H1 (cell line): ENCODE measurements around the gene MOCS1. TPM values are rescaled to one million over a fixed set of nuclear protein-coding genes. Genes with fewer than 3 reads are reported as not detected.

Experiments used
- CTCF ChIA-PET: fragments of 300-600 bp; sonication (Branson Sonifier 250); formaldehyde crosslinking; loops from one replicate; lab custom pipeline; 2021; ENCODE audit not compliant: partially characterized antibody; lab: Charles Lee
- POLR2A ChIA-PET: fragments of 300-600 bp; sonication (Branson Sonifier 250); formaldehyde crosslinking; loops from one replicate; lab custom pipeline; 2021; ENCODE audit warnings: inconsistent platforms; ENCODE audit not compliant: partially characterized antibody; lab: Charles Lee
- DNase-seq, 2 experiments: peaks; one replicate each; pipeline versions ENCODE4 v3.0.0 to v3.0.0-alpha.2; 2010 to 2022; ENCODE audit warnings: low spot score in 2 of 2, low read depth in 1 of 2, mixed read lengths in 1 of 2
- FAIRE-seq: peaks from 2 replicates; lab custom pipeline; 2011; peaks lifted over from hg19 to GRCh38; lab: Jason Lieb, UNC
- H2AFZ ChIP-seq: 2 replicates; pipeline ENCODE4 v1.8.1; 2012; ENCODE audit warnings: low read length, inconsistent platforms
- H2AK5ac ChIP-seq: 2 replicates; pipeline ENCODE4 v1.6.1; 2013; ENCODE audit warnings: low read depth, low read length
- H2BK120ac ChIP-seq: replicated peaks from 2 replicates; pipeline ENCODE3; 2013; ENCODE audit warnings: low read depth, low read length, inconsistent platforms
- H2BK12ac ChIP-seq: 2 replicates; pipeline ENCODE4 v1.6.1; 2013; ENCODE audit warnings: low read depth, low read length
- H2BK15ac ChIP-seq: 2 replicates; pipeline ENCODE4 v1.6.1; 2013; ENCODE audit warnings: low read length
- H2BK20ac ChIP-seq: 2 replicates; pipeline ENCODE4 v1.6.1; 2013; ENCODE audit warnings: low read length
- H2BK5ac ChIP-seq: 2 replicates; pipeline ENCODE4 v1.6.1; 2013; ENCODE audit warnings: low read depth, low read length
- H3K14ac ChIP-seq: 2 replicates; pipeline ENCODE4 v1.6.1; 2013; ENCODE audit warnings: inconsistent platforms; ENCODE audit not compliant: insufficient read length
- H3K18ac ChIP-seq: 2 replicates; pipeline ENCODE4 v1.6.1; 2013; ENCODE audit warnings: low read length; ENCODE audit errors: extremely low read depth
- H3K23ac ChIP-seq: 2 replicates; pipeline ENCODE4 v1.6.1; 2013; ENCODE audit warnings: inconsistent platforms; ENCODE audit not compliant: insufficient read length
- H3K23me2 ChIP-seq: 2 replicates; pipeline ENCODE4 v1.6.1; 2013; ENCODE audit warnings: low read depth, low read length
- H3K27ac ChIP-seq: 2 replicates; pipeline ENCODE4 v1.6.1; 2011; ENCODE audit warnings: low read depth, low read length, inconsistent platforms
- H3K27me3 ChIP-seq, 4 experiments: replicated peaks in 1 of 4; 1 replicate in 1 of 4; 2 replicates in 3 of 4; pipeline versions ENCODE4 v1.6.1 to v1.8.1; 2011 to 2013; ENCODE audit warnings: low read length in 3 of 4, mild to moderate bottlenecking in 3 of 4, inconsistent platforms in 2 of 4, mixed read lengths in 2 of 4, moderate library complexity in 1 of 4; ENCODE audit not compliant: control insufficient read depth in 3 of 4, insufficient read depth in 3 of 4; ENCODE audit errors: extremely low read depth in 1 of 4
- H3K36me3 ChIP-seq, 4 experiments: 2 replicates each; pipeline versions ENCODE4 v1.6.1 to v1.8.1; 2011 to 2013; ENCODE audit warnings: mild to moderate bottlenecking in 4 of 4, low read length in 3 of 4, moderate library complexity in 2 of 4, control low read depth in 1 of 4, inconsistent platforms in 1 of 4; ENCODE audit not compliant: insufficient read depth in 4 of 4, control insufficient read depth in 2 of 4
- H3K4ac ChIP-seq: replicated peaks from 2 replicates; pipeline ENCODE3; 2013; ENCODE audit warnings: low read length, low read depth, mixed read lengths, inconsistent platforms; ENCODE audit not compliant: insufficient read length
- H3K4me1 ChIP-seq, 4 experiments: replicated peaks in 1 of 4; 1 replicate in 1 of 4; 2 replicates in 3 of 4; pipeline versions ENCODE4 v1.6.1 to v1.8.1; 2011 to 2013; ENCODE audit warnings: low read length in 3 of 4, inconsistent platforms in 2 of 4, mixed read lengths in 1 of 4; ENCODE audit not compliant: insufficient read depth in 4 of 4, control insufficient read depth in 3 of 4
- H3K4me2 ChIP-seq, 2 experiments: 2 replicates each; pipeline versions ENCODE4 v1.6.1 to v1.8.1; 2011 to 2013; ENCODE audit warnings: low read depth in 2 of 2, low read length in 2 of 2, control low read depth in 1 of 2, inconsistent platforms in 1 of 2, mild to moderate bottlenecking in 1 of 2; ENCODE audit not compliant: insufficient read depth in 1 of 2
- H3K4me3 ChIP-seq, 4 experiments: fragments of 200-600, 300-600 bp in 1 of 4; sonication (generic), shearing (Covaris generic), sonication (Bioruptor Twin) in 1 of 4; 2 replicates each; pipeline versions ENCODE4 v1.5.1 to v1.8.1; 2011 to 2016; ENCODE audit warnings: low read length in 4 of 4, low read depth in 3 of 4, control low read depth in 2 of 4, inconsistent platforms in 2 of 4, mild to moderate bottlenecking in 2 of 4, mixed read lengths in 1 of 4, moderate library complexity in 1 of 4; ENCODE audit not compliant: insufficient read depth in 2 of 4; ENCODE audit errors: extremely low read depth in 1 of 4
- H3K56ac ChIP-seq: replicated peaks from 2 replicates; pipeline ENCODE3; 2013; ENCODE audit warnings: low read depth, mild to moderate bottlenecking, mixed read lengths, low read length, inconsistent platforms; ENCODE audit not compliant: insufficient read length
- H3K79me1 ChIP-seq: 2 replicates; pipeline ENCODE4 v1.6.1; 2013; ENCODE audit warnings: low read depth, low read length, control low read depth
- H3K79me2 ChIP-seq, 2 experiments: 2 replicates each; pipeline versions ENCODE4 v1.6.1 to v1.8.1; 2012 to 2013; ENCODE audit warnings: low read length in 2 of 2, mild to moderate bottlenecking in 2 of 2, inconsistent platforms in 1 of 2; ENCODE audit not compliant: insufficient read depth in 2 of 2, control insufficient read depth in 1 of 2
- H3K9ac ChIP-seq, 4 experiments: replicated peaks in 1 of 4; 1 replicate in 1 of 4; 2 replicates in 3 of 4; pipeline versions ENCODE4 v1.6.1 to v1.8.1; 2011 to 2013; ENCODE audit warnings: low read depth in 3 of 4, low read length in 3 of 4, control low read depth in 2 of 4, mild to moderate bottlenecking in 2 of 4, moderate library complexity in 2 of 4, inconsistent platforms in 1 of 4; ENCODE audit errors: extremely low read depth in 1 of 4
- H3K9me3 ChIP-seq, 2 experiments: 2 replicates each; pipeline versions ENCODE4 v1.6.1 to v1.8.1; 2012 to 2013; ENCODE audit warnings: mild to moderate bottlenecking in 2 of 2, moderate library complexity in 2 of 2, control low read depth in 1 of 2, inconsistent platforms in 1 of 2, low read depth in 1 of 2, low read length in 1 of 2, mixed read lengths in 1 of 2; ENCODE audit not compliant: insufficient read depth in 2 of 2
- H4K20me1 ChIP-seq, 2 experiments: replicated peaks in 1 of 2; 2 replicates each; pipeline versions ENCODE3 to v1.8.1; 2011 to 2013; ENCODE audit warnings: inconsistent platforms in 2 of 2, low read length in 2 of 2, mild to moderate bottlenecking in 1 of 2; ENCODE audit not compliant: insufficient read depth in 2 of 2, control insufficient read depth in 1 of 2
- H4K5ac ChIP-seq: 2 replicates; pipeline ENCODE4 v1.6.1; 2013; ENCODE audit warnings: low read length, low read depth, mixed read lengths, inconsistent platforms; ENCODE audit not compliant: insufficient read length
- H4K8ac ChIP-seq: 2 replicates; pipeline ENCODE4 v1.8.0; 2013; ENCODE audit warnings: mild to moderate bottlenecking, moderate library complexity, low read length, inconsistent platforms; ENCODE audit not compliant: insufficient read depth; ENCODE audit errors: extremely low read depth
- H4K91ac ChIP-seq: replicated peaks from 2 replicates; pipeline ENCODE3; 2013; ENCODE audit warnings: low read length, mixed read lengths, inconsistent platforms; ENCODE audit not compliant: insufficient read length
- BRCA1 ChIP-seq: IDR thresholded peaks from 2 replicates; pipeline ENCODE4 v1.6.1; 2012; ENCODE audit warnings: low read depth, low read length, improper control_type of control experiment
- EZH2 ChIP-seq: fragments of 200-600 bp; sonication (generic); IDR thresholded peaks from 2 replicates; pipeline ENCODE4 v1.7.1; 2012; ENCODE audit warnings: low read depth, mild to moderate bottlenecking, moderate library complexity, low read length, inconsistent platforms; ENCODE audit not compliant: severe bottlenecking
- HDAC2 ChIP-seq, 2 experiments: fragments of 300-600 bp in 1 of 2; sonication (generic) in 1 of 2; IDR thresholded peaks; 2 replicates each; pipeline ENCODE4 v1.6.1; 2011 to 2012; ENCODE audit warnings: low read depth in 2 of 2, low read length in 2 of 2, mild to moderate bottlenecking in 2 of 2, moderate library complexity in 2 of 2, borderline replicate concordance in 1 of 2, inconsistent platforms in 1 of 2
- JUN ChIP-seq: IDR thresholded peaks from 2 replicates; pipeline ENCODE4 v1.6.1; 2011; ENCODE audit warnings: low read depth, mild to moderate bottlenecking, improper control_type of control experiment, low read length
- KDM1A ChIP-seq: fragments of 200-600, 300-600 bp; sonication (generic); IDR thresholded peaks from 2 replicates; pipeline ENCODE4 v1.7.1; 2016; ENCODE audit warnings: mild to moderate bottlenecking, low read length, borderline replicate concordance
- POU5F1 ChIP-seq: IDR thresholded peaks from 2 replicates; pipeline ENCODE4 v1.6.1; 2011; ENCODE audit warnings: low read depth, mild to moderate bottlenecking, low read length, moderate library complexity
- SIX5 ChIP-seq: IDR thresholded peaks from 2 replicates; pipeline ENCODE4 v1.6.1; 2011; ENCODE audit warnings: mild to moderate bottlenecking, low read depth, low read length
- SRF ChIP-seq: IDR thresholded peaks from 2 replicates; pipeline ENCODE4 v1.6.1; 2011; ENCODE audit warnings: mild to moderate bottlenecking, low read depth, low read length, moderate library complexity
- TAF1 ChIP-seq: IDR thresholded peaks from 2 replicates; pipeline ENCODE4 v1.6.1; 2011; ENCODE audit warnings: mild to moderate bottlenecking, low read depth, low read length
- TAF7 ChIP-seq: optimal IDR thresholded peaks from 2 replicates; pipeline ENCODE3; 2011; ENCODE audit warnings: low read depth, mild to moderate bottlenecking, inconsistent platforms, low read length, moderate library complexity, borderline replicate concordance
- YY1 ChIP-seq: IDR thresholded peaks from 2 replicates; pipeline ENCODE4 v1.6.1; 2011; ENCODE audit warnings: low read depth, mild to moderate bottlenecking, low read length
- WGBS, 2 experiments: shearing (Covaris generic) in 1 of 2; methylation state at CpG; one replicate each; pipeline versions ENCODE4 v1.1.6 to v1.1.7; 2013 to 2015; ENCODE audit warnings: low lambda C conversion rate in 2 of 2, mixed read lengths in 2 of 2, inconsistent platforms in 1 of 2, low coverage in 1 of 2, missing lambda C conversion rate in 1 of 2; ENCODE audit not compliant: insufficient replicate concordance in 2 of 2, insufficient coverage in 1 of 2, insufficient read length in 1 of 2; ENCODE audit errors: extremely low coverage in 1 of 2, missing lambda C conversion rate in 1 of 2; 5-methylcytosine and 5-hydroxymethylcytosine counted together
- polyA plus RNA-seq, 7 experiments: library from polyadenylated mRNA; depleted of rRNA in 3 of 7; stranded (reverse) in 5 of 7; unstranded in 2 of 7; fragments of >200 nt in 5 of 7; fragments of 200-250 nt in 2 of 7; gene quantifications; 1 replicate in 5 of 7; 2 replicates in 1 of 7; 4 replicates in 1 of 7; pipeline versions ENCODE4 v1.2.1 to v1.2.3, GENCODE V29; 2011 to 2013; ENCODE audit warnings: missing spikeins in 2 of 7, mixed read lengths in 2 of 7
- total RNA-seq: library from RNA; stranded (reverse); fragmentation: NEBNext Ultra II Directional; extraction: Animal tissue kit (Norgen Biotek cat#: 25700); gene quantifications from 2 replicates; pipeline ENCODE4 v1.2.1, GENCODE V29; 2021
- TF ChIP-seq, protein P1 (sequence below): IDR thresholded peaks from 2 replicates; pipeline ENCODE4 v1.6.1; 2011; ENCODE audit warnings: low read depth, mild to moderate bottlenecking, low read length; ENCODE audit not compliant: insufficient read depth

Gene MOCS1
- total and polyA plus RNA-seq, 2 of the 8 experiments (the other 6 are each of a cell fraction or from before 2014, with no cell fraction given), result 13.4 to 19.7 TPM

DNA sequence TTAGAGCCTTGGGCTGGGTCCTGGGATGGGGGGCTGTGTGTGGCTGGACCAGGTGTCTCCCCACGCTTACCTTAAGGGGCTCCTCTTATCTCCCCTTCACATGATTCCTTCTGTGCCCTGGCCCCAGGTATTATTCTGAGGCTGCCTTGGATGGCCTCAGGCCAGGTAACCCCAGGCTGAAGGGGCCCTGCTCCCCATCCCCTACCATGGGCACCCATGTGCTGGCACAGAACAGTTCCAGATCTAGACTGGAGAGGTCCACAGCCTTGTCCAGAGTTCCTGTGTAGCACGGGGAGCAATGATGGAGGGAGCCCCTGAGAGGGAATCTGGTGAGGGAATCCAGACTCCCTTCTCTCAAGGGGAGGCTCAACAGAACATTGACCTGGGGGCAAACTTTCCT is 32.1 kb downstream of the MOCS1 start:
- CTCF ChIA-PET, result interaction anchor here (0.5 to 1.0 kb wide), 3 partner anchors 112 to 540 kb away, joined by 3 read pairs; no protein-coding TSS in a partner anchor
- Histone ChIP-seq H3K9ac (no peak overlapping the region), H2AK5ac (no peak overlapping the region), H2BK12ac (no peak overlapping the region), H4K8ac (no peak overlapping the region), H3K23me2 (no peaks in the 10 kb centered on the region)
- DNase-seq, result no peak
- TF ChIP-seq SIX5 (no peak), KDM1A (no peak), SRF (no peak), JUN (no peak), BRCA1 (no peak), TAF7 (no peak), EZH2 (no peak), YY1 (no peak), TAF1 (no peak), POU5F1 (no peak), HDAC2 (IDR thresholded peaks at IDR 0.05; ENCODE audit: borderline replicate concordance in 1 of 2, low read depth in 2 of 2, low read length in 2 of 2) (no peak)
- TF ChIP-seq, protein P1, sequence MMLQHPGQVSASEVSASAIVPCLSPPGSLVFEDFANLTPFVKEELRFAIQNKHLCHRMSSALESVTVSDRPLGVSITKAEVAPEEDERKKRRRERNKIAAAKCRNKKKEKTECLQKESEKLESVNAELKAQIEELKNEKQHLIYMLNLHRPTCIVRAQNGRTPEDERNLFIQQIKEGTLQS, result no peak
- TF ChIP-seq, all 59 proteins: peak for 0
- peaks cover 0 to 4% (median 0%) of the 10 kb centered on the region in 4 experiments; a peak in 1 of 8 replicates for H3K36me3 ChIP-seq
- H2BK15ac ChIP-seq, result no peak overlapping the region
- H3K4me2 ChIP-seq, result no peak overlapping the region
- H3K27ac ChIP-seq, result no peak overlapping the region
- 0 out of 7 replicates have a peak, but pooled peaks cover 0 to 2% (median 0%) of the 10 kb centered on the region in 4 experiments for H3K27me3 ChIP-seq
- H3K9me3 ChIP-seq, result no peaks in the 10 kb centered on the region
- no peak overlapping the region for H3K4me3 ChIP-seq
- no peak overlapping the region for H3K23ac ChIP-seq
- H2BK20ac ChIP-seq, result no peak overlapping the region
- no peaks in the 10 kb centered on the region for H4K20me1 ChIP-seq
- H2BK120ac ChIP-seq, result no peak overlapping the region
- 93% methylated on average over 2 of the region's 2 CpGs; no CpG with 5 or more reads in 1 of the 2 experiments for WGBS, 2 experiments
- no peaks in the 10 kb centered on the region for H3K79me1 ChIP-seq
- POLR2A ChIA-PET, result no interaction called here
- H3K18ac ChIP-seq, result no peak overlapping the region
- H2AFZ ChIP-seq, result no peak overlapping the region
- no peak overlapping the region for H3K56ac ChIP-seq
- H2BK5ac ChIP-seq, result no peak overlapping the region
- H4K91ac ChIP-seq, result no peak overlapping the region
- H3K79me2 ChIP-seq, result no peaks in the 10 kb centered on the region
- H3K14ac ChIP-seq, result no peak overlapping the region
- no peak for FAIRE-seq
- H3K4ac ChIP-seq, result no peak overlapping the region
- H3K4me1 ChIP-seq, result peaks cover 0 to 12% (median 7%) of the 10 kb centered on the region in 4 experiments; a peak in 4 of 7 replicates
- no peak overlapping the region for H4K5ac ChIP-seq
